Measurements from ENCODE around the gene KCTD15. TPM values are rescaled to one million over a fixed set of nuclear protein-coding genes. Genes with fewer than 3 reads are reported as not detected.

Gene KCTD15
- total RNA-seq, 1 experiment from 2014 or later = 59.9 TPM

GRCh38 chr19:33805313-33805712 lies 8.6 kb downstream of the KCTD15 start:
- H3K4ac ChIP-seq (ENCODE audit: low read depth, low read length) = no peak overlapping the region
- H2BK5ac ChIP-seq (ENCODE audit: insufficient read length, low read length) = no peak overlapping the region
- H3K79me2 ChIP-seq (ENCODE audit: insufficient read depth, low read length) = no peaks in the 10 kb centered on the region
- Mint-ChIP-seq H3K4me1 (peaks cover under 1 to 8% of the 10 kb centered on the region in 2 experiments), H3K9me3 (no peaks in the 10 kb centered on the region), H3K4me3 (no peak overlapping the region), H3K27me3 (ENCODE audit: low read depth) (no peaks in the 10 kb centered on the region), H3K27ac (no peak overlapping the region), H3K36me3 (ENCODE audit: insufficient read depth in 1 of 3, low read depth in 3 of 3) (peaks cover 29 to 88% (median 73%) of the 10 kb centered on the region in 3 experiments)
- no peak overlapping the region for H4K8ac ChIP-seq (replicated peaks; ENCODE audit: insufficient read length, low read depth, low read length)
- no peak overlapping the region for H2AK5ac ChIP-seq (ENCODE audit: insufficient read length, low read length)
- H4K5ac ChIP-seq (ENCODE audit: insufficient read length, low read depth, low read length) = no peak overlapping the region
- no peaks in the 10 kb centered on the region for H3K4me1 ChIP-seq (ENCODE audit: insufficient read depth, low read length)
- H2BK15ac ChIP-seq (ENCODE audit: low read depth, low read length) = no peak overlapping the region
- no peak overlapping the region for H3K14ac ChIP-seq (ENCODE audit: insufficient read depth, low read length)
- H2AFZ ChIP-seq (ENCODE audit: low read length) = no peak overlapping the region
- no peak overlapping the region for H3K23ac ChIP-seq (ENCODE audit: insufficient read length, low read depth, low read length)
- H3K9ac ChIP-seq (ENCODE audit: extremely low read depth, insufficient read length, low read length) = no peak overlapping the region
- H3K56ac ChIP-seq (ENCODE audit: insufficient read length, low read depth, low read length) = no peak overlapping the region
- no peaks in the 10 kb centered on the region for H3K9me3 ChIP-seq (ENCODE audit: control insufficient read depth, low read depth, low read length)
- no peak overlapping the region for H2BK12ac ChIP-seq (ENCODE audit: insufficient read length, low read depth, low read length)
- H3T11ph ChIP-seq (ENCODE audit: low read length) = no peak overlapping the region
- H4K91ac ChIP-seq (ENCODE audit: insufficient read length, low read depth, low read length) = no peak overlapping the region
- H4K20me1 ChIP-seq (ENCODE audit: control insufficient read depth, insufficient read depth, insufficient read length) = peaks cover 2% of the 10 kb centered on the region
- TF ChIP-seq CTCF (conservative IDR thresholded peaks at IDR 0.05) = no peak
- no peak overlapping the region for H2BK120ac ChIP-seq (ENCODE audit: low read depth, low read length, poor library complexity, severe bottlenecking)
- no peaks in the 10 kb centered on the region for H3K27me3 ChIP-seq (ENCODE audit: insufficient read depth, low read length)
- no peak overlapping the region for H2BK20ac ChIP-seq (ENCODE audit: low read depth, low read length, poor library complexity, severe bottlenecking)
- no CpG with 5 or more reads among the region's 3 CpGs for WGBS (ENCODE audit: extremely low coverage, insufficient read length, low lambda C conversion rate)
- H3K18ac ChIP-seq (ENCODE audit: insufficient read length, low read depth, low read length) = no peak overlapping the region
- DNase-seq = no peak
- no peak overlapping the region for H3K4me2 ChIP-seq (ENCODE audit: insufficient read depth, insufficient read length, low read length)
- no peaks in the 10 kb centered on the region for H3K79me1 ChIP-seq (ENCODE audit: insufficient read depth, low read depth, low read length, poor library complexity, severe bottlenecking)
- no peaks in the 10 kb centered on the region for H3K23me2 ChIP-seq (ENCODE audit: insufficient read length, low read depth, low read length, poor library complexity, severe bottlenecking)
- H3K27ac ChIP-seq (ENCODE audit: insufficient read length, low read depth, low read length) = no peak overlapping the region

Data from H9 (cell line).